ENCODE measurements around the gene TPCN1. TPM values are rescaled to one million over a fixed set of nuclear protein-coding genes. Genes with fewer than 3 reads are reported as not detected.

Gene TPCN1
- total RNA-seq, 2 experiments from 2014 or later, result 13.7 to 16.1 TPM

DNA sequence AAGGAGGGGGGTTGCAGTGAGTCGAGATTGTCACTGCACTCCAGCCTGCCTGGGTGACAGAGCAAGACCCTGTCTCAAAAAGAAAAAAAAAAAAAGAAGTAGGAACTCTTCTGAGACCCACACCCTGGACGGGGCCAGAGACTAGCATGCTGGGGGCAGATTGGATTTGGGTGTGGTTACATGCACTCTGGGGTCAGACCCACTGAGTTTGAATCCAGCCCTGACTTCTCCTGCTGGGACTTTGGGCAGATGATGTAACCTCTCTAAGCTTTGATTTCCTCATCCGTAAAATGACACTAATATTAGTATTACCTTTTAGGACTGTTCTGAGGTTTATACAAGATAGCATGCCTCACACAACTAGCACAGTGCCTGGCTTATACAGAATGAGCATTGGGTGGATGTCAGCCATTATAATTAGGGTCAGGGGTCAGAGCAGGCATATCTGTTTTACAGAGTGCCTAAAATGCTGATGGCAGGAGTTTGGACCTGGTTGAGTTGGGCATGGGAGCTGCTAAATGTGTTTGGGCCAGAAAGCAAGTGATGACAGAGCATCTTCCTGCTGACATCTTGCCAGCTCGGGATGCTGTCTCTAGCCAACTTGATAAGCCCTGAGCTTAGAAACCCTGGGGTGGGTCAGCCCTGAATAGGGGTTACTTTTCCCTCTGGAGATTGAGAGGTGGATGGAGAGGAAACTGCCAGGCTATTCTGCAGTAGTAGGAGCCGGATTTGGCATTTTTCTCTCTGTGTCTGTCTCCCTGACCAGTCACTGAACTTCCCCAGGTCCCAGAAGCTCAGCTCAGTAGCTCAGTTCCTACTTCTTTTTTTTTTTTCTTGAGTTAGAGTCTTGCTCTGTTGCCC, 15.5 kb downstream of the TPCN1 start:
- DNase-seq (no peak), ATAC-seq (no peak)
- ChIA-PET POLR2A (interaction anchor here (0.6 kb wide), 1 partner anchor 37 kb away, joined by 4 read pairs; no protein-coding TSS in a partner anchor), CTCF (interaction anchor here (0.7 to 2.1 kb wide), 2 partner anchors 18 to 34 kb away, joined by 3 to 4 read pairs; no protein-coding TSS in a partner anchor)
- Mint-ChIP-seq H3K4me3 (no peak overlapping the region), H3K36me3 (ENCODE audit: low read depth) (peaks cover 12% of the 10 kb centered on the region), H3K27me3 (ENCODE audit: low read depth) (no peaks in the 10 kb centered on the region), H3K4me1 (ENCODE audit: low read depth) (peaks cover 22% of the 10 kb centered on the region), H3K27ac (no peak overlapping the region), H3K9me3 (ENCODE audit: insufficient read depth) (no peaks in the 10 kb centered on the region)

DNA sequence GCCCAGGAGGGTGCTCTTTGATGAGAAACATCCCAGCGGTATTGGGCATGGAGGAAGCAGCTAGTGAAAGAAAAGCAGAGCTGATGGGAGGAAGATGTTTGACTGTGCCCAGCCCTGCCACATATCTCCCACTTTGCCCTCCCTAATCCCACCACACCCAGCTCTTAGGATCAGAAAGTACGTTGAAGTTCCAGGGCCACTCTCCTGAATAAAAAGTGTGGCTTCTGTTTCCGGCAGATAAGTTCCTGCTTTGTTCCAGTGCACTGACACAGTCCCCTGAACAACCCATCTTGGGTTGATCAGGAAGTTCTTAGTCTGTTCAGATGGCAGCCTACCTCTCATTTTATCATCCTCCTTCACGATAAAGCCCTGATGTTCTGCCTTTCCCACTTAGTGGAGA, 16.5 kb downstream of the TPCN1 start:
- Mint-ChIP-seq H3K9me3 (ENCODE audit: insufficient read depth) (no peaks in the 10 kb centered on the region), H3K27ac (peak overlapping the region; percentile 27), H3K4me1 (ENCODE audit: low read depth) (peaks cover 12% of the 10 kb centered on the region), H3K27me3 (ENCODE audit: low read depth) (no peaks in the 10 kb centered on the region), H3K4me3 (no peak overlapping the region), H3K36me3 (ENCODE audit: low read depth) (peaks cover 8% of the 10 kb centered on the region)
- ChIA-PET POLR2A (no interaction called here), CTCF (interaction anchor here (0.7 to 2.1 kb wide), 4 partner anchors 16 to 190 kb away, joined by 3 to 4 read pairs (median 3); no protein-coding TSS in a partner anchor)
- no peak for ATAC-seq
- no peak for DNase-seq

DNA sequence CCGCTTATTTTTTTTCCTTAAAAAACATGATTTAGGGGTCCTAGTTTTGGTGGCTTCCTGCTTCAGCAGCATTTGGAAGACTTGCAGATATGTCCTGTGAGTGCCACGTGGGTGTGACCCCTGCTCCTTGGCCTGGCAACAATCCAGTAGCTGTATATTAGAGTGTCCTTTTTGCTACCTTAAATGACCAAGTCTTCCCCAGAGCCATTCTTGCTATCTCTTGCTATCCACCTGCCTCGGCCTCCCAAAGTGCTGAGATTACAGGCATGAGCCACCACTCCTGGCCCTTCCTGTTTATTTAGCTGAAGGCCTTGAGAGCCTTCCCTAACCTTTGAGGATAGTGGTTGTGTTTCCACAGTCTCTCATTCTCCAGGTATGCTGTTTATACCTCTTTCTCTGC, 17.0 kb downstream of the TPCN1 start:
- ATAC-seq, result no peak
- POLR2A ChIA-PET, result no interaction called here
- Mint-ChIP-seq H3K9me3 (ENCODE audit: insufficient read depth) (no peaks in the 10 kb centered on the region), H3K27ac (peak overlapping the region; percentile 39), H3K27me3 (ENCODE audit: low read depth) (no peaks in the 10 kb centered on the region), H3K4me1 (ENCODE audit: low read depth) (peaks cover 7% of the 10 kb centered on the region), H3K4me3 (no peak overlapping the region), H3K36me3 (ENCODE audit: low read depth) (peaks cover 3% of the 10 kb centered on the region)
- CTCF ChIA-PET, result interaction anchor here (1.1 to 2.1 kb wide), 3 partner anchors 16 to 190 kb away, joined by 3 to 4 read pairs (median 3); no protein-coding TSS in a partner anchor
- DNase-seq, result no peak

DNA sequence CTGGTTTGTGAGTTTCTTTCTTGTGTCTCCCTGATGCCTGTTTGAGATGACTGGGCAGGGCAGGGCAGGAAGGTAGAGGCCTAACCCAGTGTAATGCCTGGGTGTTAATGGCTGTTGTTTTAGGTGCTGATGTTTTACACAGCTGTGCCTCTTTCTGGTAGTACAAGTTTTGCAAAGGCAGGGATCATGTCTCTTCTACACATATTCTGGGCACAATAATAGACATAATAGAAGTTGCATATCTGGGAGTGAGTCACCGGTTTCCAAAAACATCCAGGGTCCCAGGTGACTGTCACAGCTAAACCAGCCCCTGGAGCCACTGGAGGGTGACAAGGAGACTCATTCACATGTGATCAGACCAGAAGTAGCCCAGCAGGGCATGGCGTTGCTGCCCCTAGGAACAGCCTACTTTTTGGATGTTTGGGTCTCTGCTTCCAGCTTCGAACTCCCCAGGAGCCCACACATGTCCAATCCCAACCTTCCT, 18.1 kb downstream of the TPCN1 start:
- POLR2A ChIA-PET, result interaction anchor here (0.7 kb wide), 1 partner anchor 12 kb away, joined by 3 read pairs; no protein-coding TSS in a partner anchor
- no peak for ATAC-seq
- no peak for DNase-seq
- Mint-ChIP-seq H3K4me3 (no peak overlapping the region), H3K9me3 (ENCODE audit: insufficient read depth) (no peaks in the 10 kb centered on the region), H3K27me3 (ENCODE audit: low read depth) (no peaks in the 10 kb centered on the region), H3K36me3 (ENCODE audit: low read depth) (peaks cover 3% of the 10 kb centered on the region), H3K4me1 (ENCODE audit: low read depth) (peaks cover 2% of the 10 kb centered on the region), H3K27ac (no peak overlapping the region)
- CTCF ChIA-PET, result interaction anchor here (0.6 kb wide), 1 partner anchor 73 kb away, joined by 3 read pairs; no protein-coding TSS in a partner anchor

DNA sequence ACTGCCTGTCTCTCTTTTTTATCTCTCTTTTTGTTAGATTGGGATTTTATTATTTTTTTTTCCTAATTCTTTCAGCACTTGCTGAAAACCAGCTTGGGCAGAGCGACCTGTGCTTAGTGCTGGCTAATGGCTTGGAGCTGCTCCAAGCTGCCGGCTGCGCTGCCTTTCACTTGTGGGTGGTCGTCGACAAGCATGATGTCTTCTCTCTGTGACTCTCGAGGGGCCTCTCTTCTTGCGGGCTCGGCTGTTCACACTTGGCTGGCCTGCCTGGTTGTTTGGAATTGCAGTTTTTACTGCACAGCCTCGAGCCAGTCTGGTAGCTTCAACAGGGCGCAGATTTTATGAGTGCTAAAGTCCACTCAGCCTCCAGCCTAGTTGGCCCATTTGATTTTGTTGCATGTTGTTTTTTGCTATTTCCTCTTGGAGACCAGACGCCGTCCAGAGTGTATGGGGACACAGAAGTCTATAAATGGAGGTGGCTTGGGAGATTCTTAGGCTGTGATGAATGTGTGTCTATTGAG, 18.6 kb downstream of the TPCN1 start:
- H3K27ac Mint-ChIP-seq, result no peak overlapping the region
- POLR2A ChIA-PET, result interaction anchor here (0.7 to 0.9 kb wide), 2 partner anchors 10 to 12 kb away, joined by 3 read pairs; no protein-coding TSS in a partner anchor

DNA sequence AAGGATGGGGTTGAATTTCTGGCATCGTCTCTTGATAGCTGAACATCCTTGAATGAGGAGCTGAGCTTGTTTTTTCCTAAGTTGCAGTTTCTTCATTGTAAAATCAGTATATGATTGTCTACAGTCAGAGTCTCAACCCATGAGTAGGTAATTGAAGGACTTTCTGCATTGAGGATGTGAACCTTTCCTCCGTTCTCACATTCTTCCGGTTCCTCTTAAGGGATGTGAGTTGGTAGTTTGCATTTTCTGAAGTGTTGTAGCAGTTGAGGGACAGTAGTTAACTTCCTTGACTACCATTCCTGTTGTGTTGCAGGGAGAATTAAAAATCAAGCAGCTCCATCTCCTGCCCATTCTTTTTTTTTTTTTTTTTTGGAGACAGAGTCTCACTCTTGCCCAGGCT, 19.1 kb downstream of the TPCN1 start:
- POLR2A ChIA-PET, result interaction anchor here (0.9 kb wide), 1 partner anchor 10 kb away, joined by 3 read pairs; no protein-coding TSS in a partner anchor
- ATAC-seq, result no peak
- Mint-ChIP-seq H3K4me3 (no peak overlapping the region), H3K27ac (no peak overlapping the region), H3K9me3 (ENCODE audit: insufficient read depth) (no peaks in the 10 kb centered on the region), H3K4me1 (ENCODE audit: low read depth) (peaks cover 2% of the 10 kb centered on the region), H3K27me3 (ENCODE audit: low read depth) (no peaks in the 10 kb centered on the region), H3K36me3 (ENCODE audit: low read depth) (peaks cover 7% of the 10 kb centered on the region)
- DNase-seq, result no peak
- CTCF ChIA-PET, result no interaction called here

More for the DNA sequence above, 18.6 kb downstream of the TPCN1 start:
- no peaks in the 10 kb centered on the region for H3K27me3 Mint-ChIP-seq (ENCODE audit: low read depth)
- H3K36me3 Mint-ChIP-seq (ENCODE audit: low read depth), result peaks cover 5% of the 10 kb centered on the region
- peaks cover 2% of the 10 kb centered on the region for H3K4me1 Mint-ChIP-seq (ENCODE audit: low read depth)
- H3K4me3 Mint-ChIP-seq, result no peak overlapping the region
- ATAC-seq (no peak), DNase-seq (no peak)
- H3K9me3 Mint-ChIP-seq (ENCODE audit: insufficient read depth), result no peaks in the 10 kb centered on the region
- CTCF ChIA-PET, result interaction anchor here (0.6 kb wide), 1 partner anchor 72 kb away, joined by 3 read pairs; no protein-coding TSS in a partner anchor

DNA sequence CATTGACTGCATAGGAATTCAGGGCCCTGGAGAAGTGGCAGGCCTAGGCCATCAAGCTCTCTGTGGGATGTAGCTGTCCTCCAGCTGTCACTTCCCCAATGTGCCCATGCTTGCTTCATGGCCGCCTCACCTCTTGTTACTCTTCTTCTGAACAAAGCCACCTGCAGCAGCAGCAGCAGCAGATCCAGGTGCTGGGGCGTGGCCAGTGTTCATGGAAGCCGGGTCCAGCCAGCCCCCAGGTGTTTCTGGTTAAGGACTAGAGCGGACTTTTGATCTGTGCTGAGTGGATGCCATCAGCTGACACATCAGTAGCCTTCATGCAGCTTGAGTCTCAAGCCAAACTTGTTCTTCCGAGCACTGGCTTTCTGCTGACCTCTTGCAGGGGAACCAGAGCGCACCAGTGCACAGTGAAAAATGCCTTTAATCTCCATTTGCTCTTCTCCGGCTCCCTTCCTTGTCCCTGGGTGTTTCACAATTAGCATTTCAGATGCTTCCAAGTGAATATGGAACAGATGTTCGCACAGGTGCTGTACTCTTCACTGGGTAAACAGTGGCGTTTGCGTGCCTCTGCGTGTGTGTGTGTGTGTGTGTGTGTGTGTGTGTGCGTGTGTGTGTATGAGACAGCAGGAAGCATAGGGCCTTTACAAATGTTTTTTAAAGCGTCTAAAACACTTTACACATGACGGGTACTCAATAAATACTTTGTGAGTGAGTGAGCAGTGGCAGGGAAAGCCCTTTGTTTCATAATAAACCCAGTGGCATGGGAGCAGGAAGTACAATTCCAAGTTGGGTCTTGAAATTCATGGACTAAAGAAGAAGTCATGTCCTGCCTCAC, 20.1 kb downstream of the TPCN1 start:
- CTCF ChIA-PET, result no interaction called here
- Mint-ChIP-seq H3K27me3 (ENCODE audit: low read depth) (no peaks in the 10 kb centered on the region), H3K4me1 (ENCODE audit: low read depth) (peaks cover 8% of the 10 kb centered on the region), H3K9me3 (ENCODE audit: insufficient read depth) (no peaks in the 10 kb centered on the region), H3K4me3 (no peak overlapping the region), H3K27ac (peak overlapping the region; percentile 27), H3K36me3 (ENCODE audit: low read depth) (peaks cover 7% of the 10 kb centered on the region)
- ATAC-seq, result no peak
- POLR2A ChIA-PET, result no interaction called here
- DNase-seq, result no peak

DNA sequence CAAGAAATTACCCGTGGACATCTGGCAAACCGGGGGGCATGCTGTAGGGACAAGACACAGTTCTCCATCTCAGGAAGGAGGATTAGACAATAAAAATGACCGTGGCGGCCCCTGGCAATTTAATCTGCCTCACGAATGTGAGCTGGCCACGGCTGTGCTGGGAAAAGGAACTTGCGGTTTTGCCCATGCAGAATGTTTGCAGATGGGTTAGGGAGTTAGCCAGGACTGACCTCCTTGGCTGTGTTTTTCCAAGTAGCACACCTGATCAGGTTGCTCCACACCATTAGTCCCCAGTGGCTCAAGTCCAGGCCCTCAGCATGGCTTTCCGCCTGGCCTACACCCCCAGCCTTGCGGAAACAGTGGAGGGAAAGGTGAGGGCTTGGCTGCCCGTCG, 20.8 kb downstream of the TPCN1 start:
- Mint-ChIP-seq H3K9me3 (ENCODE audit: insufficient read depth) (no peaks in the 10 kb centered on the region), H3K27me3 (ENCODE audit: low read depth) (no peaks in the 10 kb centered on the region), H3K27ac (no peak overlapping the region), H3K4me1 (ENCODE audit: low read depth) (peaks cover 8% of the 10 kb centered on the region), H3K36me3 (ENCODE audit: low read depth) (peaks cover 7% of the 10 kb centered on the region), H3K4me3 (no peak overlapping the region)
- CTCF ChIA-PET, result no interaction called here
- ATAC-seq (no peak), DNase-seq (no peak)
- POLR2A ChIA-PET, result no interaction called here

DNA sequence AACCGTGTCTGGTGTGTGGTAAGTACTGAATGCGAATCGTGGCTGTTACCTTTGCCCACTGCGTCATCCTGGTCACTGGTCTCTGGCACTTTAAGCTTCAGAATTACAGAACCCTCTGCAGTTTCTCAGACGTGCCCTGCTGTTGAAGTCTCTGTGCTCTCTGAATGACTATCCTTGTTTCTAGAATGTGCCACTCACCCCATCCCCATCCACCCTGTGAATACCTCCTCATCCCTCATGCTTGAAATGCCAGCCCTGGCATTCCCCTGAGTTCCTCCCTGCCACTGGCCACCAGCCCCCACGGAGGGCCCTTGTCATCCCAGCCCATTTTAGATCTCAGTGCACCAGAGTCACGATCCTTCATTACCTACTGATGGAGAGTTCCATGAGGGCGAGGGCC, 21.3 kb downstream of the TPCN1 start:
- H3K4me3 Mint-ChIP-seq, result no peak overlapping the region
- H3K27me3 Mint-ChIP-seq (ENCODE audit: low read depth), result no peaks in the 10 kb centered on the region
- ChIA-PET POLR2A (no interaction called here), CTCF (no interaction called here)
- peaks cover 7% of the 10 kb centered on the region for H3K36me3 Mint-ChIP-seq (ENCODE audit: low read depth)
- H3K9me3 Mint-ChIP-seq (ENCODE audit: insufficient read depth), result no peaks in the 10 kb centered on the region
- no peak for ATAC-seq
- DNase-seq, result no peak
- peaks cover 8% of the 10 kb centered on the region for H3K4me1 Mint-ChIP-seq (ENCODE audit: low read depth)
- peak overlapping the region; percentile 27 for H3K27ac Mint-ChIP-seq

DNA sequence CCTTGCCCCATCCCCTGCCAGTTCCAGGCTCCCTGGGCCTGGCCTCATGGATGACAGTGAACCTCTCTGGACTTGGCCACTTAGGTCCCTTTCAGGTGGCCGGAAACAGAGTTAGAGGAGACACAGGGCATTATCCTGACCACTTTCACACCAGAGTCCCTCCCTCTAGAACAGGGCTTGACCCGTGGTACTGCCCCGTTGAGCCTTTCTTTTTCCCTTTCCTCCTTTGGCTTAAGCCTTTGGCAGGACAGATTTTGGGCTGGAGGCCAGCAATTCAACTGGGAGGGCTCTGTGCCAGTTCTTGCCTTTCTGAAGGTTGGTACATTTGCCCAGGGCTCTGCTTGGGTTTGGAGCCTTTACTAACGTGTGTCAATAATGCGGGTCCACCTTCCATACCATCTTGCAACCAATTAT, 22.8 kb downstream of the TPCN1 start:
- peaks cover 5% of the 10 kb centered on the region for H3K36me3 Mint-ChIP-seq (ENCODE audit: low read depth)
- no peaks in the 10 kb centered on the region for H3K9me3 Mint-ChIP-seq (ENCODE audit: insufficient read depth)
- no peaks in the 10 kb centered on the region for H3K27me3 Mint-ChIP-seq (ENCODE audit: low read depth)
- ChIA-PET POLR2A (no interaction called here), CTCF (no interaction called here)
- no peak overlapping the region for H3K27ac Mint-ChIP-seq
- no peak overlapping the region for H3K4me3 Mint-ChIP-seq
- DNase-seq (no peak), ATAC-seq (no peak)
- peaks cover 5% of the 10 kb centered on the region for H3K4me1 Mint-ChIP-seq (ENCODE audit: low read depth)

DNA sequence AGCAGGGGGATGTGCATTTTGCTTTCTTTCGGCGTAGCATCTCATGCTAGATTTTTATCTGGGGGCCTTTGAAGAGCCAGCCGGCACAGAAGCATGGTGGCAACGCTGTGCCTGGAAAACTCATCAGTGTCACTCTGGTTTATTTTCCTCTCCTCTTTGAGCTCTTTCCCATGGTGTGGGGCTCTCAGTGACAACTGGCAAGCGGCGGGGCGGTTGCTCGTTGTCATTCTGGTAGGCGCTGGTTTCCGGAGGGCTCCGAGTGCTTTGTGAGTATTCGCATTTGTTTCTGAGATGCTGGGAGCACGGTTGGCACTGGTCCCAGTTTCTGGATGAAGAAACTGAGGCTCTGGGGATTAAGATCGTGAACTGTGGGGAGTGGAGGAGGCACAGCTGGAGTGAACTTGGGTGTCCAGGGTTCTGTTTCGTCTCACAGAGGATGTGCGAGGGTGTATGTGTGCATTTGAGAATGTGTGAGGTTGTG, 23.3 kb downstream of the TPCN1 start:
- H3K9me3 Mint-ChIP-seq (ENCODE audit: insufficient read depth), result no peaks in the 10 kb centered on the region
- ChIA-PET POLR2A (interaction anchor here (0.6 kb wide), 1 partner anchor 16 kb away, joined by 3 read pairs; no protein-coding TSS in a partner anchor), CTCF (no interaction called here)
- H3K4me1 Mint-ChIP-seq (ENCODE audit: low read depth), result peaks cover 5% of the 10 kb centered on the region
- H3K4me3 Mint-ChIP-seq, result no peak overlapping the region
- no peak for ATAC-seq
- no peaks in the 10 kb centered on the region for H3K27me3 Mint-ChIP-seq (ENCODE audit: low read depth)
- peaks cover 4% of the 10 kb centered on the region for H3K36me3 Mint-ChIP-seq (ENCODE audit: low read depth)
- no peak for DNase-seq
- H3K27ac Mint-ChIP-seq, result no peak overlapping the region
